Glutamatergic neuron (in vitro differentiated cells): ENCODE measurements around the gene SHMT2. TPM values are rescaled to one million over a fixed set of nuclear protein-coding genes. Genes with fewer than 3 reads are reported as not detected.

Experiments used
- DNase-seq: peaks from one replicate; pipeline ENCODE4 v3.0.0; 2022
- H3K27ac Mint-ChIP-seq: one replicate; pipeline ENCODE4 v1.8.0; 2020; ENCODE audit warnings: mild to moderate bottlenecking, mixed read lengths, inconsistent platforms; ENCODE audit not compliant: unreplicated experiment
- H3K27me3 Mint-ChIP-seq: one replicate; pipeline ENCODE4 v1.8.0; 2020; ENCODE audit warnings: mild to moderate bottlenecking, moderate library complexity, mixed read lengths, inconsistent platforms; ENCODE audit not compliant: unreplicated experiment
- H3K36me3 Mint-ChIP-seq: one replicate; pipeline ENCODE4 v1.8.0; 2020; ENCODE audit warnings: mild to moderate bottlenecking, mixed read lengths, inconsistent platforms; ENCODE audit not compliant: unreplicated experiment
- H3K4me1 Mint-ChIP-seq: one replicate; pipeline ENCODE4 v1.8.0; 2020; ENCODE audit warnings: mild to moderate bottlenecking, low read depth, mixed read lengths, inconsistent platforms; ENCODE audit not compliant: unreplicated experiment
- H3K4me3 Mint-ChIP-seq: one replicate; pipeline ENCODE4 v1.8.0; 2020; ENCODE audit warnings: mild to moderate bottlenecking, mixed read lengths, inconsistent platforms; ENCODE audit not compliant: unreplicated experiment
- H3K9me3 Mint-ChIP-seq: one replicate; pipeline ENCODE4 v1.8.0; 2020; ENCODE audit warnings: mild to moderate bottlenecking, moderate library complexity, mixed read lengths, inconsistent platforms; ENCODE audit not compliant: unreplicated experiment
- total RNA-seq: library from RNA; stranded (reverse); fragmentation: NEBNext Ultra II Directional; extraction: Animal tissue kit (Norgen Biotek cat#: 25700); gene quantifications from one replicate; pipeline ENCODE4 v1.2.1, GENCODE V29; 2021; ENCODE audit not compliant: unreplicated experiment
- TF ChIP-seq, protein P1 (sequence below): fragments of 200-600 bp; sonication (generic); IDR thresholded peaks from one replicate; pipeline ENCODE4 v1.5.0; 2021; ENCODE audit not compliant: partially characterized antibody, unreplicated experiment

SHMT2 gene
- total RNA-seq, 1 donor from 2014 or later: 165 TPM

DNA sequence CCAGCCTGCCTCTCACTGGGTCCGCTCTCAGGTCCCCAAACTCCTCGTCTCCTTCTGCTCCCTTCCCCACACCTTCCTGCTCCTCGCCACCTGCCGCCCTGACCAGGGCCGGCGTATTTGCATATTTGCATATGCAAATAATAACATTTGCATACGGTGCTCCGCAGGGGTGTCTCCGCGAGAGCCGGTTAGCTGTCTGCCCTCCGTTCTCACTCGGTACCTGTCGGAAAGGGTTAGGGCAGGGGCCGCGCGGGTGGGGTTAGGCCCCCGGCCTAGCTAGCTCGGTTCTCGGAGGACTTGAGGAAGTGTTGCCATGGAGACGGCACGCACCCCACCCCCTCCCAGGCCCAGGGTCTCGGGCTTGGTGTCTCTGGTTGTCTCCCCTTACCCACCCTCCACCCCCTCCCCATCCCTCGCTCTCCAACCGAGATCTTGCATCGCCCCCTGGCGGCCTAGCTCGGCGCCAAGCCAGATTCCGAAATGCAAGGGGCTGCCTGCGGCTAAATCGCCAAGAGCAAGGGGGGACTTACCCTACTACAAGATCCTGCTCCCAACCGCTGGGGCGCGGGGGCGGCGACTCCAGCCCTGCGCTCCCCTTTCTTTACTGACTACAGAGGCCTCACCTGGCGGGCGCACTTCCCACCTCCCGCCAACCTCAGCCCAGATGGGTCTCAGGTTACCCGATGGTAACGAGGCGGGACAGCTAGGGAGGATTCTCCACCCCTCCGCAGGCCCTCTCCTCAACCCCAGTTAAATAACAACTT lies 13.4 kb downstream of the SHMT2 start:
- peaks cover 20% of the 10 kb centered on the region for H3K4me1 Mint-ChIP-seq

DNA sequence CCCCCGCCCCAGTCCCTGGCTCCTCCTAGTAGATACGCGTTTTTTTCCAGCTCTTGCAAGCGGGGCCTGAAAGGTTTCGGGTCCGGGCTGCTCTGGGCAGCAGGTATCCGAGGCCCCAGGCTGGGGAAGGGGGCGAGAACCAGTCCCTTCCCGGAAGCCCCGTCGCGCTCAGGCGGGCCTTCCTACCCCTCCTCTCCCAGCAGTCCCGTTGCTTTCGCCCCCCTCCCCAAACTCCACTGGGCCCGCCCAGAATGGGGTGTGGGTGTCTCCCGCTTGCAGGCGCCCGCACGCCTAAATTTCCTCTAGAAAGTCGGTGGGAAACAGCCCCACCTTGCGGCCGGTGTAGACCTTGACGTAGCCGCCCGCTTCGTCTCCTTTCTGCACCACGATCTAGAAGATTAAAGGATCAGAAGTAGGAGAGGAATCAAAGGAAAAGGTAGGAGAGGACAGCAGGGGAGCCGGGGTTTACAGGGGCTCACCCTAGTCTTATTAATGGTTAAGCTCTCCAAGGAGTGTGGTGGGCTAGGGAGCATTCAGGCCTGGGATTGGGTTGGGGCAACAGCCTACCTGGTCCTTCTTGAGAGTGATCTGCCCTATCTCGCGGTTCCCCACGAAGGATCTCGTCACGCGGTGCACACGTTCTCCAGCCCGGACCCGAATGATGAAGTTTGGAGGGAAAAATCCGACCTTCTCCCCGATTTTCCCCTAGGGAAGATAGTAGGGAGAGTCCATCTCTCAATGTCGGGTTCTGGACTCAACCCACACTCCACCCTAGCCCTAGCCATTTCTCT lies 14.2 kb downstream of the SHMT2 start:
- Mint-ChIP-seq H3K27me3 (peaks cover 25% of the 10 kb centered on the region), H3K4me1 (peaks cover 19% of the 10 kb centered on the region), H3K4me3 (peak overlapping the region; percentile 70), H3K36me3 (no peaks in the 10 kb centered on the region), H3K27ac (no peak overlapping the region), H3K9me3 (peaks cover 22% of the 10 kb centered on the region)
- peak; percentile 87 for DNase-seq
- TF ChIP-seq, protein P1, sequence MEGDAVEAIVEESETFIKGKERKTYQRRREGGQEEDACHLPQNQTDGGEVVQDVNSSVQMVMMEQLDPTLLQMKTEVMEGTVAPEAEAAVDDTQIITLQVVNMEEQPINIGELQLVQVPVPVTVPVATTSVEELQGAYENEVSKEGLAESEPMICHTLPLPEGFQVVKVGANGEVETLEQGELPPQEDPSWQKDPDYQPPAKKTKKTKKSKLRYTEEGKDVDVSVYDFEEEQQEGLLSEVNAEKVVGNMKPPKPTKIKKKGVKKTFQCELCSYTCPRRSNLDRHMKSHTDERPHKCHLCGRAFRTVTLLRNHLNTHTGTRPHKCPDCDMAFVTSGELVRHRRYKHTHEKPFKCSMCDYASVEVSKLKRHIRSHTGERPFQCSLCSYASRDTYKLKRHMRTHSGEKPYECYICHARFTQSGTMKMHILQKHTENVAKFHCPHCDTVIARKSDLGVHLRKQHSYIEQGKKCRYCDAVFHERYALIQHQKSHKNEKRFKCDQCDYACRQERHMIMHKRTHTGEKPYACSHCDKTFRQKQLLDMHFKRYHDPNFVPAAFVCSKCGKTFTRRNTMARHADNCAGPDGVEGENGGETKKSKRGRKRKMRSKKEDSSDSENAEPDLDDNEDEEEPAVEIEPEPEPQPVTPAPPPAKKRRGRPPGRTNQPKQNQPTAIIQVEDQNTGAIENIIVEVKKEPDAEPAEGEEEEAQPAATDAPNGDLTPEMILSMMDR: peak; percentile 35

More for the DNA sequence above, 13.4 kb downstream of the SHMT2 start:
- peak; percentile 97 for DNase-seq
- Mint-ChIP-seq H3K4me3 (peak overlapping the region; percentile 98), H3K9me3 (peaks cover 24% of the 10 kb centered on the region), H3K36me3 (no peaks in the 10 kb centered on the region), H3K27ac (peak overlapping the region; percentile 70), H3K27me3 (peaks cover 27% of the 10 kb centered on the region)
- TF ChIP-seq, protein P1: peak; percentile 65

DNA sequence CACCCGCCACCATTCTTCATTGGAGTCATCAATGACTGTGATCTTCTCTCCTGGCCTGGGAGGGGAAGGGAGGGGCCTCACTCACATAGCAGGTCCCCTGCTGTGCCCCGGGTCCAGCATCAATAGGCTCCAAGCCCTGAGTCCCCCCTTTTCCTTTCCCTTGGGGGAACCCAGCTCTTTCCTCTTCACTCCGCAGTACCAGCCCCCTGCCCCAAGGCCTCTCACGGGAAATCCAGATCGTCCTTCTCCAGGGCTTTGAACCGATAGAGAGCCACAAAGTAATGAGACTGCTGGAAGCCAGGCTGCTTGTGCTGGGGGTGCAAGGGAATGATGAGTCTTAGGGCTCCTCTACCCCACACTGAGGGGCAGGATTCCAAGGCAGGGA lies 14.8 kb downstream of the SHMT2 start:
- Mint-ChIP-seq H3K27ac (no peak overlapping the region), H3K4me1 (peaks cover 16% of the 10 kb centered on the region), H3K4me3 (peak overlapping the region; percentile 66), H3K9me3 (peaks cover 20% of the 10 kb centered on the region), H3K27me3 (peaks cover 25% of the 10 kb centered on the region), H3K36me3 (no peaks in the 10 kb centered on the region)
- TF ChIP-seq, protein P1: no peak
- DNase-seq: no peak

DNA sequence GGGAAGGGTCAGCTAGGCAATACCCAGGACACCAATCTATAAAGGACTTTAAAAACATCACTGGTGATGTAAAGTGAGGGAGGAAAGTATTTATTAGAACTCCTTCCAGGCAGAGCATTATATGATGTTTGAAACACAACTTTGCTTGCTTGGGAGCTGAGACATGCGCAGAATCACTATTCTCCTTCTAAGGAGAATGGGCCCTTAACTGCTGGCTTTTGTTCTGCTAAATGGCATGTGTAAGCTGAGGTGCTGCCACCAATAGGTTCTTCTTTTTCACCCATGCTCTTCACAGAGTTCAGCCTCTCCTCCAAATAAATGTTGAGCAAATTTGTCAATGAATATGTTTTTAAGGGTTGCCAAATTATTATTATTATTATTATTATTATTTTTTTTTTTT lies 17.5 kb downstream of the SHMT2 start:
- H3K36me3 Mint-ChIP-seq: no peaks in the 10 kb centered on the region
- no peak overlapping the region for H3K27ac Mint-ChIP-seq
- H3K27me3 Mint-ChIP-seq: peaks cover 9% of the 10 kb centered on the region
- no peak for DNase-seq
- peaks cover 10% of the 10 kb centered on the region for H3K4me1 Mint-ChIP-seq
- H3K4me3 Mint-ChIP-seq: no peak overlapping the region
- TF ChIP-seq, protein P1: no peak
- H3K9me3 Mint-ChIP-seq: peaks cover 8% of the 10 kb centered on the region
